Activated CD4-positive, alpha-beta T cell treated with anti-CD3 and anti-CD28 coated beads, Interleukin-2, Interleukin-6, amounts not matched to agents 100 ng/mL and 50 ng/mL, durations not matched to agents 16 hours and 8 hours (primary cell): Measurements from ENCODE around the gene ETS1.
A peak's percentile ranks its signal among the peaks of the same experiment; 100 is the strongest.

Experiments used
- DNase-seq: peaks from one replicate; pipeline ENCODE4 v3.0.0-alpha.2; 2020

The ETS1 gene

GRCh38 chr11:128592454-128592853 lies 5.1 kb upstream of the ETS1 start:
- no peak for DNase-seq

- no peak for DNase-seq
Observed at GRCh38 chr11:128590587-128590986, 3.2 kb upstream of the ETS1 start.

GRCh38 chr11:128589998-128590397 lies 2.6 kb upstream of the ETS1 start:
- no peak for DNase-seq

DNA sequence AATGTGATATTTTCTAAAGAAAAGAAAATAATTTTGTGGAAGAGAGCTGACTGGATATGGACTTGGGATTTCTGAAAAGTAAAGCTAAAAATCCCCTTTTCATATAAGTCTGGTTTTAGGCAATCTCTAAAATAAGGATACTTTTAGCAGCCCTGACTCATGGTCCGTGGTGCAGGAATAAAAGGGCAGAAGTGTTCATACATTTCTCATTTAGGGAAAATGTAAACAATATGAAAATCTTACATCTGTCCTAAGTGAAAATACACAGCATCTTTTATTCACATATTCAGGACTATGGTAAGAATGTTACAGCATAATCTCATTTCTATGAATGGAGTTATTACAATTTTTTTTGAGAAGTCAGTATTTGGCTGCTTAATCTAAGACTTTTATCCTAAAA lies 735 bp upstream of the ETS1 start:
- no peak for DNase-seq

- no peak for DNase-seq
Observed at GRCh38 chr11:128586689-128587088, 669 bp downstream of the ETS1 start.

DNA sequence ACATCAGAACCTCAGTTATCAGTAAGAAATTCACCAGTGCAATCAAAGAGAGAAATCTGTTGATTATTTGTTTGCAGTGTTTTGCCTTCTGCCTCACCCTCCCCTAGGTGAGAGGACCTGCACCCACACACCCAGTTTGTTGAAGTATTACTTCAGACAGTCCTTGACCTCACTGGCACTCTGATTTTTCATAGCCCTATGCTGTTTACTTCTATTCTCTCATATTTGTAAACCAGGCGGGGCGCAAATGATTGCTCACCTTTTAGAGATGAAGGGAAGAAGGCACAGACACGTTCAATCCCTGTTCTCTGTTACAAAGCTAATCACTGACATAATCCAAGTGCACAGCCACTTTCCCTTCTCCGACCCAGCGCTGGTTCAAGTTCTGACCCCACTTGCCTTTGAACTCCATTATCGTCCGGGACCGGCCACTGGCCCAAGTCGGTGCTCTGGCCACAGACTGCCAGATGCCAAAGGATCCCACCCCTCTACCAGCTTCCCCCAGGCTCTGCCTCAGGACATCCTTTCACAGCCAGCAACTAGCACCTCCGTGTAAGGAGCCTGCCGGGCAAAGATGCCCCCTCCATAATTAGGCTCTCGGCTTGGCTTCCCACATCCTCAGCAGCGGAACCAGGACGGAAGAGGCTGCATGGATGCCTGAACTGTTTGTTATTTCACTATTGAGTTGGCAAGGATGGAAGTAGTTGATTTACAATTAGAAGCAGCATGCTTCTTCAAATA lies 1.7 kb downstream of the ETS1 start:
- no peak for DNase-seq

GRCh38 chr11:128584253-128584652 lies 3.1 kb downstream of the ETS1 start:
- no peak for DNase-seq

- DNase-seq: peak; percentile 17
Observed at GRCh38 chr11:128582496-128583366, 4.6 kb downstream of the ETS1 start.

DNA sequence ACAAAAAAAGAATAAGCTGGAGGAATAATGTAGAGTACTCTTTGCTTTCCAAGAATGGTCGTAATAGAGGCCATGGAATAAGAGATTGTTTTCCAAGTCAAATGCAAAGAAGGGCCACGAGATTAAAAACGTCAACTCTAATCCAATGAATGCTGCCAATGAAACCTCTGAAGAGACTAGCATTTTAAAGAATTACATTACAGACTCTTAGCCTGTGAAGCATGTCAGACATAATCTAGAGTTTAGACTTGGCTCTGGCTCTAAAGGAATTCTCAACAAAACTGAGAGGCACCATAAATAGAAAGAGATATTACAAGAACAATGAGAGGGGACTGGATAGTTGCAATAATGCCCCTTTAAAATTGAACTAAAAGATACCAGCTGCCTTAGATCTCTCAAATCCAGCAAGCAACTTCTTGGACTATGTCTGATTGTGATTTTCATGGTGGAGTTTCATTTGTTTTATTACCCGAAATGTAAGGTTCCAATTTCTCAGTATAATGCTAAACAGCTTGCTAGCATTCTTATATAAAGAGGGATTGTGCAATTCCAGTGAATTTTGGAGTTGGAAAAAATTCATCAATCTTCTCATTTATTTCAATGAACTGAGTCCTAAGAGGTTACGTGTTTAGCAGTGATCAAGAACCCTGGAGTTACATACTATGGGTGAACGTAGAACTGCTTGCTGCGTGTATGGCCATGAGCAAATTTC lies 5.6 kb downstream of the ETS1 start:
- DNase-seq: no peak

- peak; percentile 62 for DNase-seq
Observed at GRCh38 chr11:128580612-128581011, 6.7 kb downstream of the ETS1 start.

- DNase-seq: peak; percentile 74
Observed at GRCh38 chr11:128579798-128580504, 7.4 kb downstream of the ETS1 start.

DNA sequence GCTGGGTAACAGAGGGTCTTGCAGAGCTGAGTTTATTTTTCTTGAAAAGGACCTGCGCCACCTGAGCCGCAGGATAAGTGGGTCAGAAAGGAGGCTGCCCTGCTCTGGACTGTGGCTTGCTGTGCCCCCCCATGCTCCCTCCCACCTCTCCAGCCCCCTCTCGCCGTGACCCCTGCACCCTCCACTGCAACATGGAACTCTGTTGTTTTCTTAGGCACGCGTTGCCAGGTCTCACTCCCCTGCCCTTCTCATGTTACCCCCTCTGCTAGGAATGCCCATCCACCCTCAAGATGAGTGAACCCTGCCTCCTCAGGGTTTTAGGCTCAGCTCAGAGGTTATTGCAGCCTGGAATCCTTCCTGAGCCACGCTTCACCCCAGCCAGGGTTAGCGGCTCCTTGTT lies 10.8 kb downstream of the ETS1 start:
- no peak for DNase-seq

DNA sequence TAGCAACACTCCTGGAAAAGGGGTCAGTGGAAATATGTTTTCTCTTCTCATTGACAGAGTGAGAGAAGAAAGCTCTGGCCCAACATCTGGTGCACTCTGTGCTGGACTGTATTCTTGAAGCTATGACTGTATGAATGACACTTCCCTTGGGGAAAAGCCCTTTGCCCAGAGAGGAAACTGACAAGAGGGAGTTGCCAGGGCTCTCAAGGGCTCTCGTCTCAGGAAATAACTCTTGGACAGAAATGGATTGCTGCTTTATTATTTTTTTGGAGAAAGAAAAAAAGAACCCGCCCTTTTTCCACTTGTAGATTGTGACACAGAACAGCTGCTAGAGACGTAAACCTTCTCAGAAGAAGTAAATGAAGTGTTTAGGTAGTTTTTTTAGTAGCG lies 11.4 kb downstream of the ETS1 start:
- DNase-seq: no peak

GRCh38 chr11:128575174-128575960 lies 12.0 kb downstream of the ETS1 start:
- DNase-seq: no peak

DNA sequence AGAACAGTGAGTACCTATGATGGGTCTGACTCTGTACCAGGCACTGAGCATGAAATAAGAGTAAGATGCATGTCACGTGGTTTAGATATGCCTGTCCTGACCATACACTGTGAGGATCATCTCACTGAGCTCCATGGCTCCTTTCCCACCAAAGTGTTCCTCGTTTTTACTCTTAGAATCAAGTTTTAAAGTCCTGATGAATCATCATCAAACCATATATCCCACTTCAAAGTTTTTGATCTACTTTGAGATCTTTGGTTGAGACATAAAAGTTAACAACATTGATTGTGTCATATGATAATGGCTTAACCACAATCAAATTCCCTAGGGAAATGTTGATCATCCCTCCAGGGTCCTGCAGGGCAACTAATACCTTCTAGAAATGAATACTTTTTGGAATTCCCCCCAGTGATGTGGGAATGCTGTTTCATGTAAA lies 12.8 kb downstream of the ETS1 start:
- no peak for DNase-seq

GRCh38 chr11:128573638-128574037 lies 13.7 kb downstream of the ETS1 start:
- DNase-seq: no peak

- DNase-seq: no peak
Observed at GRCh38 chr11:128572965-128573364, 14.4 kb downstream of the ETS1 start.

DNA sequence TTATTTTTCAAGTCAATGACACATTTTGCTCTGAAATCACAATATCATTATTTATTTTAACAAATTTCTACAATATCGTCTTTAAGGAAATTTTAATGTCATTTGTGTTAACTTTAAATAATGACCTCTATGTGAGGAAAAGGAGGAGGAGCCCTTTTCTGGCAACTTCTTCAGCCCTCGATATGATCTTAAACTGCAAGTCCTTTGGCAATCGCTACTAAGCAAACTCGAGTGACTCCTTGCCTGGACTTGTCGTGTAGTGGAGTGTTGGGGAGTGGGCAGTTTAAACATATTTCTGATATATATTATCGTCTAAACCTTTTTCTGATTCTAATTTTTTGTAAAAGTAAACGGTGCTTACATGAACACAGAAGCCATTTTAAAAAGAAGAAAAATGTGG lies 16.7 kb downstream of the ETS1 start:
- no peak for DNase-seq

GRCh38 chr11:128569291-128569690 lies 18.1 kb downstream of the ETS1 start:
- DNase-seq: no peak

DNA sequence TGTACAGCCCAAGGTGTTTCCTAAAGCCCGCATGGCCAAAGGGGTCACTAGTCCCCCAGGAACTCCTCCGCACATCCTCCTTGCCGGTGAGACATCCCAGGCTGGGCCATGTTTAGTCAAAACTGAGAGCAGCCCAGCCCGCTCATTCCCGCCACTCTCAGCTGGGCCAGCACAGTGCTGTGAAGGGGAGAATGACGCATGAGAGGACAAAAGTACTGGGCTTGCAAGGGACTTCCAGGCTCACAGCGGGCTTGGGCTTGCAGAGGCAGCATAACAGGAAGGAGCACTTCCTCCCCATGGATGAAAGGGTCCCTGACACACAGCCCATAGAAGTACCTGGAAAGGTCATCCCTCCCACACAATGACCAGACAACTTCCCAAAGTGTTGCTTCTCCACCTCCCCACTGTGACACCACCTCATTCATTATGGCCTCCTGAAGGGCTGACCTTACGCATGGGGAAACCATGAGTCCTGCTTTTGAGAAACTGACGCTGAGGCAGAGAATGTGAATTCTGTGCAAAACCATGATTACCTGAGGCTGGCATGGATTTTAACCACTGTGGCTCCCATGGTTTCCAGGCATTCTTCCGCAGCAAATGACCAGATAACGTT lies 19.1 kb downstream of the ETS1 start:
- DNase-seq: no peak

GRCh38 chr11:128567130-128567529 lies 20.2 kb downstream of the ETS1 start:
- no peak for DNase-seq

- DNase-seq: no peak
Observed at GRCh38 chr11:128565881-128566280, 21.5 kb downstream of the ETS1 start.
